Tongue (tissue), 2 donors: ENCODE data around the gene GAK. TPM values are rescaled to one million over a fixed set of nuclear protein-coding genes. Genes with fewer than 3 reads are reported as not detected.

ENCODE experiments used
- DNase-seq: peaks from one replicate; pipeline ENCODE4 v3.0.0-alpha.2; 2015
- total RNA-seq: library from RNA; depleted of rRNA; stranded (reverse); fragments of >200 nt; gene quantifications from one replicate; pipeline ENCODE4 v1.2.3, GENCODE V29; 2014

GAK gene
- total RNA-seq, 1 donor from 2014 or later: 46.7 TPM

- no peak for DNase-seq
Measured at GRCh38 chr4:848307-848691, 83.8 kb downstream of the GAK start.

DNA sequence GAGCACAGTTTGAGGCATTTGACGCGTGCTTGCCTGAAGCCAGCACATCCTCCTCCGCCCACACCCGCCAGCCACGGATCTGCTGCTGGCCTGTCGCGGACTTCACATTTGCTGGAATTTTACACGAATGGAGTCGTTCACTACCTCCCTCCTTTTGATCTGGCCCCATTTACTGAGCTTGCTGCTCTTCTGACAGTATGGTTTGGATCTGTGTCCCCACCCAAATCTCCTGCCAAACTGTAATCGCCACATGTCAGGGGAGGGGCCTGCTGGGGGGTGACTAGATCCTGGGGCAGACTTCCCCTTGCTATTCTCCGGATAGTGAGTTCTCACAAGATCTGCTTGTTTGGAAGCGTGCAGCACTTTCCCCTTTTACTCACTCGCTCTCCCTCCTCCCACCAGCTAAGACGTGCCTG lies 86.3 kb downstream of the GAK start:
- no peak for DNase-seq

DNA sequence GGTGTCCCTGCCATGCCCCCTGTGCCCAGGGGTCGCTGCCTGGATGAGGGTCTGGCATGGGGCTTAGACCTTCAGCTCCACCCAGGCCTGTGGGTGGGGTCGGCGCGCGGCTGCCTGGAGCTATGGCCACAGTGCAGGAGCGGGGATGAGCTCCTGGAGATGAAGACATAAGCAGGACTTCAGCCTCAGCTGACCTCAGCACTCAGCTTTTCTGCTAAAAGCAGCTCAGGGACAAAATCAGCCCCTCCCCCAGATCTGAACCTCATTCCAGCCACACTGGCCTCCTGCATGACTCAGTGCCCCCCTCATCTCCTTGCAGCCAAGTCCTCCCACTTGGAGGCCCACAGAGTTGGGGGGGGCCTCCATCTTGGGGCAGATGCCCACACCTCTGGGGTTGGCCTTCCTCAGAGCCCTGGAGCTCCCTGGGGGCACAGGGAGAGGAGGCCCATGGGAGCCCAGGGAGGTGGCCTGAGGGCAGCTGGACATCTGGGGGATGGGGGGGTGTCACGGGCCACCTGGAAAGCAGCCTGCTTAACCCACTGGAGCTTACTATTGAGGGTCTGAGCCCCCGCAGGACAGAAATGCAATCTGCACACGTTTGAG lies 86.8 kb downstream of the GAK start:
- no peak for DNase-seq

- no peak for DNase-seq
Measured at GRCh38 chr4:844752-845232, 87.3 kb downstream of the GAK start.

DNA sequence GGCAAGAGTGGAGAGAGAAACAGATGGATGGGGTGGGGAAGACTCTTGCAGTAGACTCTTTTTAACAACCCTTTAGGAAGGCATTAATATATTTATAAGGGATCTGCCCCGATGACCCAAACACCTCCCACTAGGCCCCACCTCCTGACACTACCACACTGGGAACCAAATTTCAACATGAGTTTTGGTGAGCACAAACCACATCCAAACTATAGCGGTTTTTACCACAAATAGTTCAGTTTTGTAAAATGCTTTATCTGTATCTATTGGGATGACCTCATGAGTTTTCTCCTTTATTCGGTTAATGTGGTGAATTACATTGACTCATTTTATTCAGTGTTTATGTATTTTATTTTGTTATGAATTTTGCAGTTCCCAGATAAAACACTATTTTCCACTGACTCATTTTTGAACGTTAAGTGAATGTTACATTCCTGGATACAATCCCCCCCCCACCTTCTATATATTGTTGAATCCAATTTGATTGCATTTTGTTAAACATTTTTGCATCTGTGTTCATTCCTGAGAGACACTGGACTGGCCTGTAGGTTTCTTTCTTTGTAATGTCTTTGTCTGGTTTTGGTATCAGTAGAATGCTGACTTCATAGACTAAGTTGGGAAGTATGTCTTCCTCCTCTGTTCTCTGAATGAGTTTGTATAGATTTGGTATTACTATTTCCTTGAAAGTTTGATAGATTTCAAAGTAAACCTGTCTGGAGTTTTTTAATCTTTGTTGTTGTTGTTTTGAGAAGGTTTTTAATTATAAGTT lies 92.3 kb downstream of the GAK start:
- DNase-seq: no peak

DNA sequence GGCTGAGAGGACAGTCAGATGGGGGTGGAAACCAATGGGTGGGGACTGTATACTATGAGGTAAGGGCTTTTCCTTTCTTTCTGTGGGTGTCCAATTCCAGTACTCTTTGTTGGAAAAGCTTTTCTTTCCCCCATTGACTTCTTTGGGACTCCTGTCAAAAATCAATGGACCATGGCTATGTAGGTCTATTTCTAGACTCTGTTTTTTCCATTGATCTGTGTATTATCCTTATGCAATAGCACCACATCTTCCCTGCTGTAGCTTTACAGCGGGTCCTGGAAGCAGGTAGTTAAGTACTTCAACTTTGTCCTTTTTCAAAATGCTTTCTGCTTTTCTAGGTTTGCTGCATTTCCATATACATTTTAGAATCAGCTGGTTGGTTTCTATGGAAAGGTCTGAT lies 94.3 kb downstream of the GAK start:
- no peak for DNase-seq

DNA sequence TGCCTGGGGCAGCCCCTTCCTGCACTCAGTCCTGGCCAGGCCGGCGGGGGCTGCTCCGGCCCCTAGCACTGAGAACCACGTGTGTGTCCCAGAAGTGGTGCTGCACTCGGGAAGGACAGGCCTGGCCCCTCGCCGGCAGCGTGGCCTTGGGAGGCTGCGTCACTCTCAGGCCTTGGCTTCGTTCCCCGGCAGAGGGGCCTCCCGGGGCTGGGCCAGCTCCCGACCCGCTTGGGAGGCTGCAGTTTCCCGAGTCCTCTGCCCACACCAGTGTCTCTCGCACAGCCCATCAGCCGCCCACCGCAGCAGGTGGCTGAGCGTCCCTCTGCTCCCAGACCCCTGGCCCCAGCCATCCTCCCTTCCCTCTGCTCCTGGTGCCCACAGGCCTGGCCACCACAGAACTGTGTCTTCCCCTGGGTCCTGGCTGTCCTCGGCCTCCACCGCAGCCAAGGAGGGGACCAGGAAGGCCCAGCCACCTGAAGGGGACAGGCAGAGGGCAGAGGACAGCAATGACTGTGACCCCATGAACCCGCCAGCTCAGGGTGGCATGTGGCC lies 95.3 kb downstream of the GAK start:
- no peak for DNase-seq

- no peak for DNase-seq
Measured at GRCh38 chr4:836003-836511, 96.1 kb downstream of the GAK start.

DNA sequence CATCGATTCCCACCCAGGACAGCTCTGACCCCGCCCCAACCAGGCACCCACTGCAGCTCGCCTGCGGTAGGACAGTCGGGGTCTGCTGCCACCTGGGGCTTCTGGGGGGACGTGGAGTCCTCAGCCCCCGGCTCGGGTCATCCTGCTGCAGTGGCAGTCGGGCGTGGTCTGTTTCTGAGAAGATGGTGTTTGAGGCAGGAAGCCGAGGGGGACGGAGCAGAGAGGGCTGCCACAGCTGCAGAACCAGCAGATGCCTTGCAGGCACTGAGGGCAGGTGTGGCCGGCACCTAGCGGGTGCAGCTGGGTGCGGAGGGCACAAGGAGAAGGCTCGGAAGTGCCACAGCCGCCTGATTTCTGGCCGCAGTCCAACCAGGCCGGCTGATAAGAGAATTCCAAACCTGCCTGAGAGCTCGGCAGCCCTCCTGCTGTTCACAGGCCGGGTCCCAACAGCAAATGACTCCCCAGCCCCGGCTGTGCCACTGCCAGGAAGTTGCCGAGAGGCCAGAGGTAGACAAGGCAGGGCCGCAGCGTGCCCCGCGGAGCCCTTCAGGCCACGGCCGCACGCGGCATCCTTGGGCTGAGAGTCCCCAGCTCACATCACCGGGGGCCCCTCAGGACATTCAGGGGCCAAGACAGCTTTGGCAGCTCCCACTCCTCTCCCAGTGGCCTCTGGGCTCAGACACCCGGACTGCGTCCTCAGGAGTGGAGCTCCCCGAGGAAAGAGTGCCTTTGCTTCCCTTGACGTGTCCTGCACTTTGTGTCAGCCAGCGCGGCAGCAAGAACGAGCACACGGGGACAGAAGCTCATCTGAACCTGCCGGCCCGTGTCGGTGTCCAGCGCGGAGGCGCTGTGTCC lies 96.7 kb downstream of the GAK start:
- DNase-seq: no peak

DNA sequence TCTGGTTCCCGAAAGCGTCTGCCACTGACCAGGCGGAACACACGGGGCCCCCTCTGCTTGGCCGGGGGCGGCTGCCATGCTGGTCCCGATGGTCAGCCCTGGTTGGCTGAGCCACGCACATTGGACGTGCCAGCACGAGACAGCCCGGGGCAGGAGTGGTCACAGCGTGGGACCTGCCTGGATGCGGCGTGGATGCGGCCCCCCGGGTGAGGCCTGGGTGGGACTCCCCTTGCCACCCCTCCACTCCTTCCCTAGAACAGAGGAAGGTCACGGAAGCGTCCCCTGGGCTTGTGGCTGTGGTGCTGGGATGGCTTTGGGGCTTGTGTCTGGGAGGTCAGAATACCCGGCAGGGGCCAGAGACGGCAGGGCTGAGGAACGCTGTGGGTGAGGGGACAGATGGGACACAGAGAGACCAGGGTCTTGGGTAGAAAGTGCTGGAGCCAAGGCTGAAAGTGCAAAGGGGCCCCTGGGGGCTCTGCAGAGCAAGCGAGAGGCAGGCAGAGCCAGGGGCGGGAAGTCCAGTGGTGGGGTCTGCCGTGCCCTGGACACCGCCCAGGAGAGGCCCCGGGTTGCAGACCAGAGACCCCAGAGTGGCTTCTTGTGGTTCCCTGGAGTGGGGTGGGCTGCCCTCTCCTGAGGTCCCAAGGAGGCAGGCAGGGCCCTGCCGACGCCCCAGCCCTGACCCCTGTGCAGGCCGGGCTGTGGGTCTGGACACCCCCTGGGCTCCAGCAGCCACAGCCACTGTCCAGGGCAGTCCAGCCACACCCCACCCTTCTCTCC lies 97.6 kb downstream of the GAK start:
- DNase-seq: no peak

GRCh38 chr4:833731-834367 lies 98.3 kb downstream of the GAK start:
- no peak for DNase-seq

DNA sequence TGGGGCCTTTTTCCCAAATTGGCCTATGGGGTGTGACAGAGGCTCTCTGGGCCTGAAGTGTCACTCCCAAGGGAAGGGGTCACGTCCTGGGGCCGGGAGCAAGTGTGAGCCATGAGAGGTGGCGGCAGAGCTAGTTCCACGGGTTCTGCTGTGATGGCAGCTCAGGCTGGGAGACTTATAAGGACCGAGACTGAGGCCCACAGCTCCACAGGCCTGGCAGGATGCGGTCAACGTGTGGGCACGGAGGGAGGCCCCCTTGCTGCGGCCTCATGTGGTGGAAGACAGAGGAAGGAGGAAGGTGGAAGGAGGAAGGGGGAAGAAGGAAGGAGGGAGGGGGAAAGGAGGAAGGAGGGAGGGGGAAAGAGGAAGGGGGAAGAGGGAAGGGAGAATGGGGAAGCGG lies 99.0 kb downstream of the GAK start:
- no peak for DNase-seq

- DNase-seq: no peak
Measured at GRCh38 chr4:832536-832935, 99.6 kb downstream of the GAK start.

GRCh38 chr4:832108-832507 lies 100.0 kb downstream of the GAK start:
- DNase-seq: no peak

- DNase-seq: no peak
Measured at GRCh38 chr4:831483-831805, 100.7 kb downstream of the GAK start.

DNA sequence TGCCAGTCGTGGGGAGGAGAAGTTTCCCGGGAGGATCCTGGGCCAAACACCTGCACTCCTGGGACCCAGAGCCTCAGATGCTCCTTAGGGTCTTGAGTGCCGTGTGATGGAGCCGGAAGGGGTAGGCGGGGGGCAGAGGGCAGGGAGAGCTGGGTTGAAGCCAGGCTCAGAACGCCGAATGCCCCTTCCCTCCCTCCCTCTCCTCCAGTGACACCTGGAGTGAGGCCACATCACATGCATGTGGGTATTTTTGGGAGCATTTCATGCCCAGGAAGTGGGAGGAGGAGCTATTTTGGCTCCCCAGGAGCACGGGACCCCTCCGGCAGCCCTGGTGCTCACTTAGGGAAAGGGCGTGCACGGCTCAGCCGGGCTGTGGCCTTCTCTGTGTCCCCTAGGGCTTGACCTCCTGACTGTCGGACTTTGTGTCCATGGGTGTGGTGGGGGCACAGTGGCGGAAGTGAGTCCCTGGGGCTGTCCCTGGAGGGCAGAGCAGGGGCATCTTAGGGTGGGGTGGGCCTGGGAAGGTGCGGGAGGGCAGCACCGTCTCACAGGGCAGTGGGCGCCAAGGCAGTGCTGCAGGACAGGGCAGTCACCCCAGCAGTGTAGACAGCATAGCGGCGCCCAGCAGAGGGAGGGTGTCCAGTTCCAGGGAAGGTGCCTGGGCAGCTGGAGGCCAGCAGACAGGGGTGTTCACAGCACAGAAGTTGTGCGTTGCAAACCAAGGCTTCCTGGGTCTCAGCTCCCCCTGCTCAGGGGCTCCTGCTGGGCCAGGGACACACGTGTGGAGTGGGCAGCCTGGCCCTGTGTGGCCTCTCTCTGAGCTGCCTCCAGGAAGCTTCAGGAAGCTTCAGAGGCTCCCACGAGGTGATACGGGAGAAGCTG lies 101.3 kb downstream of the GAK start:
- no peak for DNase-seq

- DNase-seq: no peak
Measured at GRCh38 chr4:829761-830600, 102.1 kb downstream of the GAK start.

DNA sequence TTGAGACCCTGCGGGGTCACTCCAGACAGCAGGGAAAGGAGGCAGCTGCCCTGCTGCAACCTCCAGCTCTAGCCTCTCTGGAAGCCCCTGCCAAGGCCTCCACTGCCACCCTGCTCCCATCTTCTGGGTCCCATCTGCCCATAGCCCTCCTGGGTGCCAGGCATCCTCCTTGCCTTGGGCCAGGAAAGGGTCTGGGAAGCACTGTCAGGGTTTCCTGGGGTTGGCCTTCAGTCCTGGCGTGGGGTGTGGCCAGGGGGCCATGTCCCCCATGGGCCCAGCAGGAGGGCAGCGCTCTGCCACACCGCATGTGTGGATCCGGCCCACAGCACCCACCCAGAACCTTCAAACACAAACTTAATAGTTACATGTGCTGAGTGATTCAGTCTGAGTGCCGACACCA lies 102.8 kb downstream of the GAK start:
- DNase-seq: no peak

DNA sequence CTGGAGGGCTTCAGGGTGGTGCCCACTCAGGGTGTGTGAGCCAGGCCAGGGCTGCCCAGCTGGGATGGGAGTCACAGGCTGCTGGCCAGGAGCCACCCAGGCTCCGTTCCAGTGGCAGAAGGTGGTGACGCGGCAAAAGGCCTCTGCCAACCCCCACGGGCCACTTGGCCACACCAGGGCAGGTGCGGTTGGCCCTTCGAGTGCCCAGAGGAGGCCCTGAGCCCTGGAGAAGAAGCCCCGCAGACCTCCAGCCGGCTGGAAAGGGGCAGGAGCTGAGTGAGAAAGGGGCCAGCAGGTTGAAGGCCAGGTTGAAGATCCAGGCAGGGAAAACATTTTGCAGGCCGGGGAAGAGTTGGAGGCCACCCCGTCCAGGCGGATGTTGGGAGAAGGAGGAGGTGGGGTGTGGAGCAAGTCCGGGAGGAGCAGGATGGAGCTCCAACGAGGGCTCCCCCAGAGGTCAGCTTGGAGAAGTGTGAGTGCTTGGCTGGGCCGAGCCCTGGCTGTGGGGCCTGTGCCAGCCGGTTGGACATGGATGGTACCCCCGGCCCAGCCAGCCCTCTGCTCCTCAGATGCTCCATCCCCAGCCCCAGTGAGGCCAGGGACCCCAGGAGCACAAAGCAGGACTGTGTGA lies 103.4 kb downstream of the GAK start:
- DNase-seq: no peak
